PC-3 (cell line): ENCODE results near the gene TUBA3D. TPM values are rescaled to one million over a fixed set of nuclear protein-coding genes. Genes with fewer than 3 reads are reported as not detected.
"Not testable (repeated sequence)": the region's sequence is repeated elsewhere in the genome, so short reads cannot be mapped to it uniquely, and the experiment has no call there.

Experiments
- ATAC-seq: fragments of 200-7000 bp; cut with Tn5 transposase; 2 replicates; pipeline ENCODE4 v1.9.1; 2020; ENCODE audit warnings: mild to moderate bottlenecking, moderate library complexity
- BruUV-seq: library from RNA; stranded (reverse); fragments of 400-500 nt; replicated peaks from 2 replicates; lab custom pipeline; 2021; lab: Mats Ljungman, UMichigan
- CTCF ChIA-PET: fragments of 300-600 bp; sonication (Branson Sonifier 250); formaldehyde crosslinking; loops from one replicate; lab custom pipeline; 2022; ENCODE audit warnings: antibody characterized with exemption; lab: Charles Lee
- POLR2A ChIA-PET: fragments of 300-600 bp; sonication (Branson Sonifier 250); formaldehyde crosslinking; loops from one replicate; lab custom pipeline; 2022; ENCODE audit warnings: antibody characterized with exemption; ENCODE audit not compliant: unreplicated experiment; lab: Charles Lee
- DNase-seq: peaks from one replicate; pipeline ENCODE4 v3.0.0-alpha.2; 2015
- H2AFZ ChIP-seq: fragments of 300-600 bp; sonication (generic); 2 replicates; pipeline ENCODE4 v1.6.0; 2016; ENCODE audit warnings: antibody characterized with exemption, low read length
- H3F3A ChIP-seq: fragments of 300-600 bp; sonication (generic); one replicate; pipeline ENCODE4 v1.6.0; 2017; ENCODE audit warnings: antibody characterized with exemption, low read length, control low read depth, mild to moderate bottlenecking; ENCODE audit not compliant: unreplicated experiment
- H3K27ac ChIP-seq: fragments of 300-600 bp; sonication (generic); 2 replicates; pipeline ENCODE4 v1.5.1; 2016; ENCODE audit warnings: mild to moderate bottlenecking, low read length
- H3K27me3 ChIP-seq: fragments of 300-600 bp; sonication (generic); 2 replicates; pipeline ENCODE4 v1.6.1; 2016; ENCODE audit warnings: low read length, mixed read lengths
- H3K36me3 ChIP-seq: fragments of 300-600 bp; sonication (generic); 2 replicates; pipeline ENCODE4 v1.6.1; 2016; ENCODE audit warnings: low read depth, mixed run types, low read length, mixed read lengths
- H3K4me1 ChIP-seq: fragments of 300-600 bp; sonication (generic); 2 replicates; pipeline ENCODE4 v1.5.1; 2016; ENCODE audit warnings: low read length; ENCODE audit not compliant: insufficient read depth
- H3K4me2 ChIP-seq: fragments of 300-600 bp; sonication (generic); 2 replicates; pipeline ENCODE4 v1.6.0; 2016; ENCODE audit warnings: low read length
- H3K4me3 ChIP-seq: fragments of 300-600 bp; sonication (generic); 2 replicates; pipeline ENCODE4 v1.5.1; 2016; ENCODE audit warnings: mild to moderate bottlenecking, low read length, mixed read lengths
- H3K79me2 ChIP-seq: fragments of 300-600 bp; sonication (generic); 2 replicates; pipeline ENCODE4 v1.6.1; 2017; ENCODE audit warnings: low read length, mixed read lengths
- H3K9ac ChIP-seq: fragments of 300-600 bp; sonication (generic); 2 replicates; pipeline ENCODE4 v1.6.0; 2016; ENCODE audit warnings: mild to moderate bottlenecking, low read length
- H3K9me2 ChIP-seq: fragments of 300-600 bp; sonication (generic); replicated peaks from 2 replicates; pipeline ENCODE4 v1.6.1; 2016; ENCODE audit warnings: mixed run types, low read length, mixed read lengths
- H3K9me3 ChIP-seq: fragments of 300-600 bp; sonication (generic); 2 replicates; pipeline ENCODE4 v1.6.1; 2016; ENCODE audit warnings: low read length, mixed read lengths
- H4K20me1 ChIP-seq: fragments of 300-600 bp; sonication (generic); 2 replicates; pipeline ENCODE4 v1.6.1; 2016; ENCODE audit warnings: low read length, mixed read lengths
- EZH2 ChIP-seq: fragments of 300-600 bp; sonication (generic); IDR thresholded peaks from one replicate; pipeline ENCODE4 v1.6.1; 2017; ENCODE audit warnings: antibody characterized with exemption, mild to moderate bottlenecking, low read length; ENCODE audit not compliant: unreplicated experiment
- EZH2phosphoT487 ChIP-seq: fragments of 300-600 bp; sonication (generic); IDR thresholded peaks from 2 replicates; pipeline ENCODE4 v1.6.1; 2018; ENCODE audit warnings: mild to moderate bottlenecking, antibody characterized with exemption, low read length, borderline replicate concordance
- intact Hi-C: fragments of 100-400 bp; cut with micrococcal nuclease; formaldehyde crosslinking; loops from 2 replicates; pipeline ENCODE4 v1.9.0; 2023
- total RNA-seq: library from RNA; depleted of rRNA; stranded (reverse); fragments of >200 nt; gene quantifications from 2 replicates; pipeline ENCODE4 v1.2.3, GENCODE V29; 2014
- TF ChIP-seq, protein P1 (sequence below): fragments of 300-600 bp; sonication (generic); conservative IDR thresholded peaks from 2 replicates; pipeline ENCODE4 v1.5.1; 2017; ENCODE audit warnings: antibody characterized with exemption, low read depth, mild to moderate bottlenecking, low read length

TUBA3D gene
- total RNA-seq, 1 experiment from 2014 or later: not detected

GRCh38 chr2:131444736-131445514 lies 31.0 kb upstream of the TUBA3D start:
- ATAC-seq, POLR2A ChIA-PET, H3K4me2 ChIP-seq, H3K36me3 ChIP-seq, H3K27me3 ChIP-seq, H3K4me1 ChIP-seq, H3K79me2 ChIP-seq, H3K9ac ChIP-seq, H3F3A ChIP-seq, DNase-seq, H3K27ac ChIP-seq, H4K20me1 ChIP-seq, H3K9me3 ChIP-seq, CTCF ChIA-PET, intact Hi-C loops, H2AFZ ChIP-seq, BruUV-seq, H3K4me3 ChIP-seq, H3K9me2 ChIP-seq: not testable (repeated sequence)

- ATAC-seq, H3K9me3 ChIP-seq, H4K20me1 ChIP-seq, H3K27ac ChIP-seq, H3K79me2 ChIP-seq, H3F3A ChIP-seq, H3K4me1 ChIP-seq, BruUV-seq, H3K36me3 ChIP-seq, H3K9me2 ChIP-seq, CTCF ChIA-PET, H3K4me2 ChIP-seq, H3K4me3 ChIP-seq, intact Hi-C loops, POLR2A ChIA-PET, H3K27me3 ChIP-seq, DNase-seq, H2AFZ ChIP-seq, H3K9ac ChIP-seq: not testable (repeated sequence)
Observed at GRCh38 chr2:131445515-131445797, 30.5 kb upstream of the TUBA3D start.

DNA sequence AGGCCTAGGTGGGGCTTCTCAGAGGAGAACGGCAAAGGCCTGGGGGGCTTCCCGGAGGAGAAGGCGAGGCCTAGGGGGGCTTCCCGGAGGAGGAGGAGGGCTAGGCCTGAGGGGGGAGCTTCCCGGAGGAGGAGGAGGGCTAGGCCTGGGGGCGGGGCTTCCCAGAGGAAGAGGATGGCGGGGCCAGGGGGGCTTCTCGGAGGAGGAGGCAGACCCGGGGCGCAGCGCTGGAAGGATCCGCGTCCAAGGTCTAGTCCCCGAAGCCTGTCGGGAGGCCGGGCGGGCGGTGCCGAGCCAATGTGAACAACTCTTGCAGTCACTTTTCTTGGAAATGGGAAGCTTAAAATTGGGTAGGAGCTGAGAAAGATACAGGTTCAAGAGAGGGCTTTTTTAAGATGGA lies 30.0 kb upstream of the TUBA3D start:
- no peak for ATAC-seq

GRCh38 chr2:131447981-131448380 lies 27.9 kb upstream of the TUBA3D start:
- H3K4me2 ChIP-seq, H3F3A ChIP-seq, POLR2A ChIA-PET, H3K27me3 ChIP-seq, H3K9ac ChIP-seq, DNase-seq, H3K4me1 ChIP-seq, ATAC-seq, intact Hi-C loops, CTCF ChIA-PET, BruUV-seq, H4K20me1 ChIP-seq, H2AFZ ChIP-seq, H3K9me2 ChIP-seq, H3K79me2 ChIP-seq, H3K4me3 ChIP-seq, H3K9me3 ChIP-seq, H3K27ac ChIP-seq, H3K36me3 ChIP-seq: not testable (repeated sequence)

More for the DNA sequence above, 30.0 kb upstream of the TUBA3D start:
- TF ChIP-seq EZH2phosphoT487 (no peak), EZH2 (no peak)
- TF ChIP-seq, protein P1, sequence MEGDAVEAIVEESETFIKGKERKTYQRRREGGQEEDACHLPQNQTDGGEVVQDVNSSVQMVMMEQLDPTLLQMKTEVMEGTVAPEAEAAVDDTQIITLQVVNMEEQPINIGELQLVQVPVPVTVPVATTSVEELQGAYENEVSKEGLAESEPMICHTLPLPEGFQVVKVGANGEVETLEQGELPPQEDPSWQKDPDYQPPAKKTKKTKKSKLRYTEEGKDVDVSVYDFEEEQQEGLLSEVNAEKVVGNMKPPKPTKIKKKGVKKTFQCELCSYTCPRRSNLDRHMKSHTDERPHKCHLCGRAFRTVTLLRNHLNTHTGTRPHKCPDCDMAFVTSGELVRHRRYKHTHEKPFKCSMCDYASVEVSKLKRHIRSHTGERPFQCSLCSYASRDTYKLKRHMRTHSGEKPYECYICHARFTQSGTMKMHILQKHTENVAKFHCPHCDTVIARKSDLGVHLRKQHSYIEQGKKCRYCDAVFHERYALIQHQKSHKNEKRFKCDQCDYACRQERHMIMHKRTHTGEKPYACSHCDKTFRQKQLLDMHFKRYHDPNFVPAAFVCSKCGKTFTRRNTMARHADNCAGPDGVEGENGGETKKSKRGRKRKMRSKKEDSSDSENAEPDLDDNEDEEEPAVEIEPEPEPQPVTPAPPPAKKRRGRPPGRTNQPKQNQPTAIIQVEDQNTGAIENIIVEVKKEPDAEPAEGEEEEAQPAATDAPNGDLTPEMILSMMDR: no peak
- Histone ChIP-seq H3K4me2 (no peak overlapping the region), H3K9ac (no peak overlapping the region), H3K4me1 (no peaks in the 10 kb centered on the region), H3K36me3 (no peaks in the 10 kb centered on the region), H3K9me3 (no peaks in the 10 kb centered on the region), H3F3A (no peaks in the 10 kb centered on the region), H4K20me1 (no peaks in the 10 kb centered on the region), H3K79me2 (no peaks in the 10 kb centered on the region), H2AFZ (no peak overlapping the region), H3K4me3 (no peak overlapping the region), H3K9me2 (no peaks in the 10 kb centered on the region), H3K27me3 (peaks cover 8% of the 10 kb centered on the region; the same call in 1 of the 2 replicates), H3K27ac (no peak overlapping the region)
- ChIA-PET POLR2A (no interaction called here), CTCF (no interaction called here)
- no peak for DNase-seq
- no TSS peak for BruUV-seq
- intact Hi-C loops: no loop called here

- H3K4me1 ChIP-seq, H3K4me3 ChIP-seq, H3K79me2 ChIP-seq, POLR2A ChIA-PET, H3K9me2 ChIP-seq, H3K4me2 ChIP-seq, H3K36me3 ChIP-seq, H3K9ac ChIP-seq, H3K27ac ChIP-seq, H4K20me1 ChIP-seq, ATAC-seq, intact Hi-C loops, H2AFZ ChIP-seq, CTCF ChIA-PET, DNase-seq, H3F3A ChIP-seq, H3K9me3 ChIP-seq, BruUV-seq, H3K27me3 ChIP-seq: not testable (repeated sequence)
Observed at GRCh38 chr2:131451265-131451949, 24.5 kb upstream of the TUBA3D start.
